Measurements from ENCODE around the gene ZC3H12C. TPM values are rescaled to one million over a fixed set of nuclear protein-coding genes. Genes with fewer than 3 reads are reported as not detected.

The ZC3H12C gene
- total RNA-seq, 1 donor from 2014 or later: 5.0 TPM

DNA sequence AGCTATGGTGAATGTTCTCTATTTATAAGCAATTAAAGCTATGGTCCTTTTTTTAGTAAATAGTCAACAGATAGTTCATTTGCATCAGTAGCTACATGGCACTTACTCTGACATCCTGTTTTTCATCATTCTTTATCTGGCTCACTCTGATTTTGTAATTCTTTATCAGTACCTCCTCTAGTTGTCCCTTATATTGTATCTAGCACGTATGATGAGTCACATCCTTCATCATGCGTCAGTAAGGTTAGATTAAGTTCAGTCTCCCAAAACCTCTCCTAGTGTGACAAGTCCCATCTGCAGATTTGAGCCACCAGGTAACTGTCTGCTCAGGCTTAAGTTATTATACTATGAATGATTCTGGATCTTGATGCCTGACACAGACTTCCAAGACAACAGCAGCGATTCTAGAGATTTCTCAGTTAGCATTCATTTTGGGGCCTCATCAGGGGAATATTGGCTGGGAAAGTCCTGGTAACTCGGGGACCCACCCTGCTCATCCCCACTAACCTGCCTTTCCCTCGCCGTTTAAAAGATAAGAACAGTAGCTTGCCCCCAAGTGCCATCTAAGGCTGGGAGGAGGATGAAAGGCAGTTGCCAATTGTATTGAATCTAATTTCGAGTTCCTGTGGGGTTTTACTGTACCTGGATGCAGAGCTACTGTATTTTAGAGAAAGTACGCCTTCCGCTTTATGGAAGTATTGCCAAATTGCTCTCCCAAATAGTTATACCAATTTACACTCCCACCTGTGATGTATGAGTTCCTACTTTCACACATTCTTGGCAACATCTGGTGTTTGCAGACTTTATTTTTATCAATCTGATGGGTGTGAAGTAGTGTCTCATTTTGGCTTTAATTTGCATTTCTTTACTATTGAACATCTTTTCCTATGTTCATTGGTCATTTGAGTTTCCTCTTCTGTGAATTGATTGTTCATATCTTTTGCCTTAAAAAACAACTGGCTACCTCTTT is 55.9 kb downstream of the ZC3H12C start:
- TF ChIP-seq, protein P1, sequence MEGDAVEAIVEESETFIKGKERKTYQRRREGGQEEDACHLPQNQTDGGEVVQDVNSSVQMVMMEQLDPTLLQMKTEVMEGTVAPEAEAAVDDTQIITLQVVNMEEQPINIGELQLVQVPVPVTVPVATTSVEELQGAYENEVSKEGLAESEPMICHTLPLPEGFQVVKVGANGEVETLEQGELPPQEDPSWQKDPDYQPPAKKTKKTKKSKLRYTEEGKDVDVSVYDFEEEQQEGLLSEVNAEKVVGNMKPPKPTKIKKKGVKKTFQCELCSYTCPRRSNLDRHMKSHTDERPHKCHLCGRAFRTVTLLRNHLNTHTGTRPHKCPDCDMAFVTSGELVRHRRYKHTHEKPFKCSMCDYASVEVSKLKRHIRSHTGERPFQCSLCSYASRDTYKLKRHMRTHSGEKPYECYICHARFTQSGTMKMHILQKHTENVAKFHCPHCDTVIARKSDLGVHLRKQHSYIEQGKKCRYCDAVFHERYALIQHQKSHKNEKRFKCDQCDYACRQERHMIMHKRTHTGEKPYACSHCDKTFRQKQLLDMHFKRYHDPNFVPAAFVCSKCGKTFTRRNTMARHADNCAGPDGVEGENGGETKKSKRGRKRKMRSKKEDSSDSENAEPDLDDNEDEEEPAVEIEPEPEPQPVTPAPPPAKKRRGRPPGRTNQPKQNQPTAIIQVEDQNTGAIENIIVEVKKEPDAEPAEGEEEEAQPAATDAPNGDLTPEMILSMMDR (conservative IDR thresholded peaks at IDR 0.05; ENCODE audit: low read depth, low read length): no peak
- DNase-seq (ENCODE audit: low read depth): no peak

DNA sequence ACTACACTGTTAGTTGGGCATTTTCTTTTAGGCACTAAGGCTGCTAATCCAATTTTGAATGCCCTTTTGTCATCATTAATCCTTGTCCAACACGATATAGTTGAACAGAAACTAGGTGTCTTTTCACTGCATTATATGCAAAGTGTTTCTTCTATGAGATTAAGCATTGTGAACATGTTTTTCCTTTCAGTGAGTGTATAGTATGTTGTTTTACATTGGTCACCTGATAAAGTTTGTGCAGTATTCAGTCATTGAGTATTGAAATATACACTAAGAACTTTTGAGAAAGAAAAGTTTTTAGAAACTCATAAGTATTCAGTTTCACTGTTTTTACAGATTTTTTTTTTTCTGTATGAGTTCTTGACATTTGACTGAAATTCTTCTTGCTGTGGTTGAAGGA is 59.0 kb downstream of the ZC3H12C start:
- no peak overlapping the region for H3K4me3 ChIP-seq (ENCODE audit: low read depth, low read length)
- TF ChIP-seq, protein P1 (conservative IDR thresholded peaks at IDR 0.05; ENCODE audit: low read depth, low read length): no peak
- DNase-seq (ENCODE audit: low read depth): no peak

More for the DNA sequence above, 55.9 kb downstream of the ZC3H12C start:
- no peak overlapping the region for H3K4me3 ChIP-seq (ENCODE audit: low read depth, low read length)

DNA sequence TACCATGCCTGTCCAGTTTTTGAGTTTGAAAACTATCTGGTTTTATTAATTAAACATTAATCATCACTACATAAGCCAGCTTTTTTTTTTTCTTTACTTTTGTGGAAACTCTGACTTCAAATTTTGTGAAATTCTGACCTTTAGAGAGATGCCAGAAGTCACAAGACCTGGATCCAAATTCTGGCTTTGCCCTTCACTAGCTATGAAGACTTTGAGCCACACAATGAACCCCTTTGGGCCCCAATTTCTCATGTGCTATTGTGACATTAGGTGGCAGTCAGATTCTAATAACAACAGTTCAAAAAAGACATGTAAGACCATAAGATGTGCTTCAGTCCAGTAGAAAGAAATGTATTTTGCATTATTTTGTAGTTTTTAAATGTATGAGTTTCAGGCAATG is 60.3 kb downstream of the ZC3H12C start:
- no peak overlapping the region for H3K4me3 ChIP-seq (ENCODE audit: low read depth, low read length)
- TF ChIP-seq, protein P1 (conservative IDR thresholded peaks at IDR 0.05; ENCODE audit: low read depth, low read length): no peak
- no peak for DNase-seq (ENCODE audit: low read depth)

DNA sequence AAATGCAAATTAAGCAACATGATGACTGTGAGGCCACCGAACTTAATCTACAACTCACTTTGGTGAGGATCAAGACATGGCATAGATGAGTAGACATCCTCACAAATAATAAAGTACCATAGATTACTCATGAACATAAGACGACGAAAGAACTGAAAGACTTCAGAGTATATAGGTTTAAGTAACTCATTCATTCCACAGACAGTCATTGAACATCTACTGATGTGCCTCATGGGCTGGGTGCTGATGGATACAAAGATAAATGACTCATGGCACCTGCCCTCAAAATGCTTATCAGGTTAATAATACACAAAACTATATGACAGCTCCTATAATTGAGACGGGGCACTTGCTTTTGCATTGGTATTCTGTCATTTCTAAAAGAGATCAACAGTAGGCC is 63.3 kb downstream of the ZC3H12C start:
- H3K4me3 ChIP-seq (ENCODE audit: low read depth, low read length): no peak overlapping the region
- no peak for DNase-seq (ENCODE audit: low read depth)
- TF ChIP-seq, protein P1 (conservative IDR thresholded peaks at IDR 0.05; ENCODE audit: low read depth, low read length): no peak

DNA sequence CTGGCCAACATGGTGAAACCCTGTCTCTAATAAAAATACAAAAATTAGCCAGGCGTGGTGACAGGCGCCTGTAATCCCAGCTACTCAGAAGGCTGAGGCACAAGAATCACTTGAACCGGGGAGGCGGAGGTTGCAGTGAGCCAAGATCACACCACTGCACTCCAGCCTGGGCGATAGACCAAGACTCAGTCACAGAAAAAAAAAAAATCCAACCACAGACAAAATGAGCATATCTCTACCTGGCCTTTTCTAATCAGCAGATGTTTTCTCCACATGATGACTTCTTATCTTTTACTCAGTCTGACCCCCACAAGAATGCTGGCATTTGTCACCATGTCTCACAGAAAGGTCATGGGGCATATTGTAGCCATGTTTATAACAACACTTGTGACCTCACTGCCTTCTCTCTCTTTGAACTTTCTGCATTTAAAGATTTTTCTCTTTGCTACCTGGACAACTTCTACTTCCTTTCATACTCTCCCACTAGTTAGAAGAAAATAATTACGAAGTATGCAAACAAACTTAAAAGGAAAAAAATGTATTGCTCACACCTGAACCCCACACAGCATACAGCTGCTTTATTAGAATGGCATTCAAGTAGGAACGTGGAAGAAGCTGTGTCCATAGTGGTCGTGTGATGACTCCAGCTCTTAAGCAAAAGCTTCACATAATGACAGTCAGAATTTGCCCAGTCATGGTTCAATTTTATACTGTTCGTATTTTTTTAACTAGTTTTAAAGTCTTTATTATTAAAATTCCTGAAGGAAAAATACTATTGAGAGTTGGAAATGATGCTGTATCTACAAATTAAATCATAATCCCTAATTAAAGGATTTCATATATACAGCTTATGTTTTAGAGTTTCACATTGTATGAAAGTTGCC is 65.4 kb downstream of the ZC3H12C start:
- DNase-seq (ENCODE audit: low read depth): no peak
- H3K4me3 ChIP-seq (ENCODE audit: low read depth, low read length): no peak overlapping the region
- TF ChIP-seq, protein P1 (conservative IDR thresholded peaks at IDR 0.05; ENCODE audit: low read depth, low read length): no peak

DNA sequence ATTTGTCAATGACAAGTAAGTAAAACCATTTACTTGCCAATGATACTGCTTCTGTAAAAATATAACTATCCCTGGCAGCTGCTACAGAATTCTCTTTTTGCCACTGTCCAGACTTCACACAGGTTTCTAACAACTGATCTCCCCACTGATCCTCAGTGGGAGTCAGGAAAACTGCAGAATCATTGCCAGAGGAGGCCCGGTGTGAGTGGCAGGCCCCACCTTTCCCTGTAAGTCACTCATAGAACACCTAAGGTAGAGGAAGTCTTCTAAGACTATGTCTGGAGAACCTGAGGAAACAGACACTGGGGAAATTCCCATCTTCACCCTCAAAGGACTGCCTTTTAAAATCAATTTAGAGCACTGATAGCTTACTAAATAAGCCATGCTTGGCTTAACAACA is 66.3 kb downstream of the ZC3H12C start:
- TF ChIP-seq, protein P1 (conservative IDR thresholded peaks at IDR 0.05; ENCODE audit: low read depth, low read length): no peak
- no peak overlapping the region for H3K4me3 ChIP-seq (ENCODE audit: low read depth, low read length)
- no peak for DNase-seq (ENCODE audit: low read depth)

Data from epithelial cell of proximal tubule (primary cell).